ENCODE measurements around the gene CNTN1.

CNTN1 gene

DNA sequence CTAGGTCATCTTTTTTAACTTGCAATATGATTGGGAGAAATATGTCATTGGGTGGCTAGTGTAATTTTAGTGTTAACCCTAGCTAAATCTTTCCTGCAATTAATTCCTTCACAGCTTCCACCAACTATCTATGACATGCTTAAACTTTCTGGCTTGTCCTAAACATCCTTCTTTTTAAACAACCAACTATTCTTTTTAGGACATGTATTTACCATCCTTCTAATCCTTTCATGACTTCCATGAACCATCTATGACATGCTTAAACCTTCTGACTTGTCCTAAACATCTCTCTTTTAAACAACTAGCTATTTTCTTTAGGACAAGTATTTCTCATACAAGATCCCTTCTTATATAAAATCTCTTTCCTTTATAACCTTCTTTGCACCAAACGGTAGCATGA is 316.2 kb downstream of the CNTN1 start:
- no peak overlapping the region for H3K27ac ChIP-seq
- TF ChIP-seq ZFX (IDR thresholded peaks at IDR 0.05), result no peak
- TF ChIP-seq, protein P1, sequence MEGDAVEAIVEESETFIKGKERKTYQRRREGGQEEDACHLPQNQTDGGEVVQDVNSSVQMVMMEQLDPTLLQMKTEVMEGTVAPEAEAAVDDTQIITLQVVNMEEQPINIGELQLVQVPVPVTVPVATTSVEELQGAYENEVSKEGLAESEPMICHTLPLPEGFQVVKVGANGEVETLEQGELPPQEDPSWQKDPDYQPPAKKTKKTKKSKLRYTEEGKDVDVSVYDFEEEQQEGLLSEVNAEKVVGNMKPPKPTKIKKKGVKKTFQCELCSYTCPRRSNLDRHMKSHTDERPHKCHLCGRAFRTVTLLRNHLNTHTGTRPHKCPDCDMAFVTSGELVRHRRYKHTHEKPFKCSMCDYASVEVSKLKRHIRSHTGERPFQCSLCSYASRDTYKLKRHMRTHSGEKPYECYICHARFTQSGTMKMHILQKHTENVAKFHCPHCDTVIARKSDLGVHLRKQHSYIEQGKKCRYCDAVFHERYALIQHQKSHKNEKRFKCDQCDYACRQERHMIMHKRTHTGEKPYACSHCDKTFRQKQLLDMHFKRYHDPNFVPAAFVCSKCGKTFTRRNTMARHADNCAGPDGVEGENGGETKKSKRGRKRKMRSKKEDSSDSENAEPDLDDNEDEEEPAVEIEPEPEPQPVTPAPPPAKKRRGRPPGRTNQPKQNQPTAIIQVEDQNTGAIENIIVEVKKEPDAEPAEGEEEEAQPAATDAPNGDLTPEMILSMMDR (conservative IDR thresholded peaks at IDR 0.05), result no peak

DNA sequence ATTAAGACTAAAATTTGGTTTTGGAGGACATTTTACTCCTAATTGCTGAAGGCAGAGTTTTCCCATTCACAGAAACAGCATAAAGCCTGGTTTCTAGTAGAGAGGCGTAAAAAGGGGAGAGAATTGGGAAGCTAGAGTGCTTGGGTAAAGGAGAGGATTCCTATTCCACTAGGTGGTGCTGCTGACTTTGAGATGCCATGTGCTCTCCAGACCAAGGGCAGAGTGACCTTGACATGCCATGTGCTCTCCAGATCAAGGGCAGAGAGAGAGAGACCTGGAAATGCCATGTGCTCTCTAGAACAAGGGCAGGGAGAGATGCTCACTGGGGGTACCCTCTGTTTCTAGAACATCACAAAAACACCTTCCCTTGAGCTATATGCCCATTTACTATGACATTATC is 319.7 kb downstream of the CNTN1 start:
- no peak for TF ChIP-seq ZFX (IDR thresholded peaks at IDR 0.05)
- TF ChIP-seq, protein P1 (conservative IDR thresholded peaks at IDR 0.05), result peak; percentile 41
- H3K27ac ChIP-seq, result no peak overlapping the region

DNA sequence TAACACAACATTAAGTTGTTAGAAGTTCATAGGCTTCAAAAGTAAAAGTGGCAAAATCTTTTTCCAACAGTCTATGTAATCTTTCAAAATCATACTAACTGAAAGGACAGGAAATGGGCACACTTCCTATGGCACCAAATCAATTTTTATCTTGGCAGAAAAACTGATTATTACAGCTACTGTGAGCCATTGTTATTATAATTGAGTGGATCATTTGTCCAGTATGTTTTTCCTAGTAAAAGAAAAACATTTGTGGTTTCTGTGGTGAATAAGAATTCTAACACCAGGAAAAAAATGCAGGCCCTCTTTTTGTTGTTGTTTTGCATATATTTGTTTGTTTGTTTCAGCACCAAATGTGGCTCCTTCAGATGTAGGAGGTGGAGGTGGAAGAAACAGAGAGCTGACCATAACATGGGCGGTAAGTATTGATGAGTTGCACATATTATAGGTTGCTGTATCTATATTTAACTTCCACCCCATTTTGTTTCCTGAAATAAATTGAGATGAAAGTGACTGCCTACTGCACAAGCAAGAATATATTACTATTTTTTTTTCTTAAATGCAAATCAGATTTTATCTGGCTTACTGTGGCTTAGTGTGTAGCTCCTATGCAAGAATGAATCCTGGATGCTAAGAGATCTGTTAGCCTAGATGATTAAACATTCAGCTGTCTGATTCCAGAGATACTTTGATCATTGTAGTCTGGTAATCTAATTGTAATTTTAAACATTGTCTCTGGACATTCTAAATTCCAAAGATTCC is 321.8 kb downstream of the CNTN1 start:
- TF ChIP-seq, protein P1 (conservative IDR thresholded peaks at IDR 0.05), result no peak
- TF ChIP-seq ZFX (IDR thresholded peaks at IDR 0.05), result no peak
- H3K27ac ChIP-seq, result no peak overlapping the region

DNA sequence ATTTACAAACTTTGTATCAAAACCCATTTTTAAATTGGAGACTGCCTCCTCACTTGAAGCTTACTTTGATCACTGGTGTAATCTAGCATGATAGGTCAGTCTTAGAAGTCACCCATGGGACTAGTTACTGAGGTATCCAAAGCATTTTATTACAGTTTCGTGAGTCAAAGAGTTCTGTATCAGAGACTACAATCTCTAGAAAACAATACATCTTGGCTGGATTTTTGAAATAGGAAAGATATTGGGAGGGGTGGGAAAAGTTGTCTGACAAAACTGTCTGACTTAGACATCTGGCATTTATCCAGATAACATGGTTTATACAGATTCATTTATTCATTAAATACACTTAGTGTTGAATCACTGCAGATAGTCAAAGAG is 322.4 kb downstream of the CNTN1 start:
- TF ChIP-seq ZFX (IDR thresholded peaks at IDR 0.05), result no peak
- TF ChIP-seq, protein P1 (conservative IDR thresholded peaks at IDR 0.05), result no peak
- H3K27ac ChIP-seq, result no peak overlapping the region

DNA sequence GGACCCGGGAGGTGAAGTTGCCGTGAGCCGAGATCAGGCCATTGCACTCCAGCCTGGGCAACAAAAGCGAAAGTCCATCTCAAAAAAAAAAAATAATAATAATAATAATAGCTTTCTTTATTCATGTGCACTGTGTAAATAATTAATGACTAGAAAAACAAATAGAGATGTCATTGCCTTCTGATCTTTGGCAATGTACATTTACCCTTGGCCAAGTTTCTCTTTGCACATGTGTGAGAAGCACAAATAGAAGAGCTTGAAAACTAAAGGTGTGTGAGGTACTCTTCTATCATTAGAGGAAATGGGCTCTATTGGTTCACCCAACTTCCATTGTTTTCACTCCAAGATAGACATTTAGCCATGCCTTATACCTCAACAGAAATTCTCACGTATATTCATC is 325.8 kb downstream of the CNTN1 start:
- no peak for TF ChIP-seq ZFX (IDR thresholded peaks at IDR 0.05)
- TF ChIP-seq, protein P1 (conservative IDR thresholded peaks at IDR 0.05), result no peak

DNA sequence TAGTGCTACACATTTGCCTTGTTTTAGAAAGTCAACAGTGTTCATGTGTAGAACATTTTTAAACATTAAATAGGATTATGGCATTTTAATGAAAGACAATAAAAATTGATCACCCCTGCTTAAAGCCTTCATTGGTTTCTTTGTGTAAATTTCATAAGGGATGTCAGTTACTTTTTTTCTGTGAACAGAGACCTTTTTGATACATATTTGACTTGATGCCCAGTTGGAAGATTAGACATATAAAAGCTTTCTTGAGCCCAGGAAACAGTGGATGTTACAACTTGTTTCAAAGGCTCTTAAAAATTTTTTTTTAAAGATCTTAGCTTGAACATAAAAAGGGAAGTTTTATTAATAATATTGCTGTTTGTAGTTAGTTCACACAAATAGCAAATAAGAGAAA is 327.2 kb downstream of the CNTN1 start:
- TF ChIP-seq ZFX (IDR thresholded peaks at IDR 0.05), result no peak
- TF ChIP-seq, protein P1 (conservative IDR thresholded peaks at IDR 0.05), result no peak
- no peak overlapping the region for H3K27ac ChIP-seq

More for the DNA sequence above, 325.8 kb downstream of the CNTN1 start:
- no peak overlapping the region for H3K27ac ChIP-seq

DNA sequence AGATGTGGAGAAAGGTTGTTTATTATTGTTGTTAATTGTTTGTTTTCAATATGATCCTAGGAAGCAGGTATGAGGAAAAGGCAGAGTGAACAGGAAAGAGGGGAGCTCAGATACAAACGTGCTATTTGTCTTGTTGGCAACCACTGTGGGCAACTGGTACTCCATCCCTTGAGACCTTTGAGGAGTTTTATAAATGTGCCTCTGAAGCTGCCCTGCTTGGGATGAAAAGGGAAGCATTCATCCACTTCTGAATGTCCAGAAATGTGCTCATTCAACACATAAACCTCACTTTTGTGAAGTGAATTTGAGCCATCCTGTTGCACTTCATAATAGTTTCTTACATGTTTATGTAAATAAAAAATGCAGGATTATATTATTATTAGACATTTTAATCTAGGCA is 331.6 kb downstream of the CNTN1 start:
- H3K27ac ChIP-seq, result no peak overlapping the region
- TF ChIP-seq ZFX (IDR thresholded peaks at IDR 0.05), result no peak

DNA sequence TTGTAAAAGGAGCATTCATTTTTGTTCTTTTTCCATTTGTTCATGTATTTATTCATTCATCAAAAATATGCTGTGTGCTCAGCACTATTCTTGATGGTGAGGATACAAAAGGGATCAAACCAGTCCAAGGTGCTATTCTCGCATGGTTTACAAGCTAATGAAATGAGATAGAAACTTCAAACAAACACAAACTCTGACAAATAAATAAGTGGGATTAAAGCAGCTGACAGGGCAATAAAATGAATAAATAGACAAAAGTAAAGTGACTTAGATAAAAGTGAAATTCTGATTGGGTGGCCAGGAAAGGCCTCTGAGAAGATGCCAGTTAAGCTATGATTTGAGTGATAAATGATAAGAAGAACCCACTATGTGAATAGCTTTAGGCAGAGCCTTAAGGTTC is 333.9 kb downstream of the CNTN1 start:
- H3K27ac ChIP-seq, result no peak overlapping the region
- TF ChIP-seq, protein P1 (conservative IDR thresholded peaks at IDR 0.05), result no peak
- TF ChIP-seq ZFX (IDR thresholded peaks at IDR 0.05), result no peak
